Heart left ventricle (tissue), 16 donors: Measurements from ENCODE around the gene ENOX1. TPM values are rescaled to one million over a fixed set of nuclear protein-coding genes. Genes with fewer than 3 reads are reported as not detected.

Experiments used
- ATAC-seq, 4 donors: fragments of 200-7000 bp; cut with Tn5 transposase; one replicate each; pipeline ENCODE4 v1.9.1; 2020 to 2022; ENCODE audit warnings: moderate library complexity in 4 of 4, mild to moderate bottlenecking in 3 of 4, moderate number of reproducible peaks in 1 of 4
- DNase-seq, 5 donors: peaks; one replicate each; pipeline ENCODE4 v3.0.0-alpha.2; 2020
- H3K27ac ChIP-seq, 12 donors: fragments of 200-600 bp; sonication (generic) in 4 of 12; one replicate each; pipeline versions ENCODE4 v1.5.0 to v1.8.0; 2016 to 2022; ENCODE audit warnings: mild to moderate bottlenecking in 2 of 12
- H3K27me3 ChIP-seq, 9 donors: fragments of 200-600 bp; sonication (generic) in 2 of 9; one replicate each; pipeline versions ENCODE4 v1.5.1 to v1.8.0; 2016 to 2022; ENCODE audit warnings: mild to moderate bottlenecking in 3 of 9
- H3K36me3 ChIP-seq, 9 donors: fragments of 200-600 bp; sonication (generic) in 2 of 9; one replicate each; pipeline versions ENCODE4 v1.5.0 to v1.8.0; 2018 to 2022; ENCODE audit warnings: mild to moderate bottlenecking in 2 of 9
- H3K4me1 ChIP-seq, 12 donors: fragments of 200-600 bp; sonication (generic) in 4 of 12; one replicate each; pipeline versions ENCODE4 v1.5.0 to v1.8.0; 2016 to 2022; ENCODE audit warnings: mild to moderate bottlenecking in 3 of 12
- H3K4me3 ChIP-seq, 12 donors: fragments of 200-600 bp; sonication (generic) in 4 of 12; one replicate each; pipeline versions ENCODE4 v1.5.0 to v1.8.0; 2017 to 2022; ENCODE audit warnings: mild to moderate bottlenecking in 9 of 12, moderate library complexity in 4 of 12
- H3K9me3 ChIP-seq, 12 donors: fragments of 200-600 bp; sonication (generic) in 4 of 12; one replicate each; pipeline versions ENCODE4 v1.5.0 to v1.8.0; 2016 to 2022; ENCODE audit warnings: mild to moderate bottlenecking in 1 of 12
- POLR2A ChIP-seq, 2 donors: fragments of 450-650 bp; IDR thresholded peaks; one replicate each; pipeline ENCODE4 v1.6.1; 2017; ENCODE audit warnings: antibody characterized with exemption in 2 of 2, mild to moderate bottlenecking in 2 of 2, moderate library complexity in 2 of 2
- WGBS, 4 donors: extraction: QIAGEN DNeasy Blood & Tissue Kit in 2 of 4; methylation state at CpG; one replicate each; pipeline versions ENCODE4 v1.1.5 to v1.1.7; 2013 to 2018; 5-methylcytosine and 5-hydroxymethylcytosine counted together
- intact Hi-C, 10 donors: fragments of 100-400 bp; cut with DNase I; formaldehyde crosslinking; loops; one replicate each; pipeline versions ENCODE4 v1.11.1 to v1.14.2; 2022
- polyA plus RNA-seq, 2 donors: library from polyadenylated mRNA; stranded (reverse); fragments of 200-250 nt; gene quantifications; one replicate each; pipeline ENCODE4 v1.2.3, GENCODE V29; 2013
- total RNA-seq, 9 donors: library from RNA; depleted of rRNA in 2 of 9; stranded (reverse); fragments of >200 nt in 2 of 9; fragmentation: NEBNext Ultra II Directional in 3 of 9; extraction: Animal tissue kit (Norgen Biotek cat#: 25700) in 3 of 9; gene quantifications; one replicate each; pipeline versions ENCODE4 v1.1.0 to v1.2.4, GENCODE V29; 2016 to 2023
- TF ChIP-seq, protein P1 (sequence below), 12 donors: fragments of 200-600 bp; sonication (generic) in 4 of 12; IDR thresholded peaks; one replicate each; pipeline versions ENCODE4 v1.5.0 to v1.8.0; 2018 to 2022; ENCODE audit warnings: antibody characterized with exemption in 12 of 12, mild to moderate bottlenecking in 5 of 12
- donor health status: ischemic (EF 13 %, LVEDD 7.1; RV severe dilation, severe dysfunction).
- donor health status: healthy with polysubstance abuse.
- donor health status: DM: no; HTN: yes; CAD: no.
- donor health status: DM: no; HTN: no; CAD: no.
- donor health status: ischemic (EF 25% LVEDD 6.9; RV normal size, moderate dysfunction).
- donor health status: ischemic (EF 25% LVEDD 5.7; RV mildly dilated, moderate dysfunction).
- donor health status: healthy.
- donor health status: DM: yes; HTN: yes; CAD: no.
- donor health status: ischemic (EF 35%, LVEDD 5.7; RV mildly dilated, moderate dysfunction).
- donor health status: nonischemic (EF 11% LVEDD 7.7; RV severe dilation, severe dysfunction).
- donor health status: DM: yes; HTN: yes; CAD: no.
- donor health status: PGD.
- donor health status: ischemic (EF 29% LVEDD 5.4; RV normal size, mild dysfunction).
- donor health status: nonischemic (EF 23%, LVEDD 6.1; RV moderate dilation, normal function).

Gene ENOX1
- total and polyA plus RNA-seq, 11 donors = 2.0 to 10.1 (median 5.4) TPM

DNA sequence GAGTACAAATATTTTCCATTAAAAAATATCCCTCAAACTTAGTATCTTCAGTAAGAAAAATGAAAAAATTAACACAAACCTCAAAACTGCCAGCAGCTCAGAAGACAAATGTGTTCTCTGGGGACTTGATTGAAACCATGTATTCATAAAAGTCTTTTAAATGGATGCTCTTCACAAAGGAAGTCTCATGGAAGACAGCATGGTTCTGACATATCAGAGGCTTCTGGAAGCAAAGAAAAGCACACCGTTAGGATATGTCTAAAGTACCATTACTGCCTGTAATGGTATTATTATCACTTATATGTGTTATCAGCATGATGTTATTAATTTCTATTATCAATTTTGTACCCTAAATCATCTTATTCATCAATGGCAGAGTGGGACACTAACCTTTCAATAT, 302.8 kb downstream of the ENOX1 start:
- TF ChIP-seq POLR2A (IDR thresholded peaks at IDR 0.05) = no peak
- TF ChIP-seq, protein P1, sequence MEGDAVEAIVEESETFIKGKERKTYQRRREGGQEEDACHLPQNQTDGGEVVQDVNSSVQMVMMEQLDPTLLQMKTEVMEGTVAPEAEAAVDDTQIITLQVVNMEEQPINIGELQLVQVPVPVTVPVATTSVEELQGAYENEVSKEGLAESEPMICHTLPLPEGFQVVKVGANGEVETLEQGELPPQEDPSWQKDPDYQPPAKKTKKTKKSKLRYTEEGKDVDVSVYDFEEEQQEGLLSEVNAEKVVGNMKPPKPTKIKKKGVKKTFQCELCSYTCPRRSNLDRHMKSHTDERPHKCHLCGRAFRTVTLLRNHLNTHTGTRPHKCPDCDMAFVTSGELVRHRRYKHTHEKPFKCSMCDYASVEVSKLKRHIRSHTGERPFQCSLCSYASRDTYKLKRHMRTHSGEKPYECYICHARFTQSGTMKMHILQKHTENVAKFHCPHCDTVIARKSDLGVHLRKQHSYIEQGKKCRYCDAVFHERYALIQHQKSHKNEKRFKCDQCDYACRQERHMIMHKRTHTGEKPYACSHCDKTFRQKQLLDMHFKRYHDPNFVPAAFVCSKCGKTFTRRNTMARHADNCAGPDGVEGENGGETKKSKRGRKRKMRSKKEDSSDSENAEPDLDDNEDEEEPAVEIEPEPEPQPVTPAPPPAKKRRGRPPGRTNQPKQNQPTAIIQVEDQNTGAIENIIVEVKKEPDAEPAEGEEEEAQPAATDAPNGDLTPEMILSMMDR (IDR thresholded peaks at IDR 0.05) = no peak
- intact Hi-C loops = loop anchor here in 1 of 10 donors (10.0 kb wide), 1 partner anchor 301 kb away; the partner anchor contains the start of gene ENOX1
- H3K4me1 ChIP-seq = peaks cover 0 to 7% (median 0%) of the 10 kb centered on the region in 12 donors
- DNase-seq (no peak), ATAC-seq (no peak)
- H3K27me3 ChIP-seq = no peaks in the 10 kb centered on the region
- H3K36me3 ChIP-seq = no peaks in the 10 kb centered on the region
- WGBS, 4 donors = 82 to 93% (median 88%) methylated on average over 1 of the region's 1 CpG
- no peak overlapping the region for H3K27ac ChIP-seq
- H3K9me3 ChIP-seq = no peaks in the 10 kb centered on the region
- H3K4me3 ChIP-seq = no peak overlapping the region

DNA sequence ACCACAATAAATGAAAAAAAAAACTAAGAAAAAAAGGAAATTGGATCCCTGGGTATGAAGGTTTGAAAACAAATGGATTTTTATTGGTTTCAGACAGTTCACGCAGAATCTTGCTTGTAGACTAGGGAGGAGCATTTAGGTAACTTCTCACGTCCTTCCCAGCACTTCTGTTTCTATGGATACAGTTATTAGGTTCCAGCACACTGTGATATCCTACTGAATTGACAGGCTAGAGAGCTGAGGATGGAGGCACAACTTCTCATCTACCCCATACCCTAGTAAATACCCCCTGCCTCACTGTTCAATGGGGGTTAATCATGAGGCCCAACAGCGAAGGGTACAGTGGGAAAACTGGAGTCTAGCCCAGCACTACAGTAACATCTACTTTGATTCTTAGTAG, 304.1 kb downstream of the ENOX1 start:
- no peaks in the 10 kb centered on the region for H3K36me3 ChIP-seq
- DNase-seq = no peak
- peak in 1 of 4 donors; percentile 23 for ATAC-seq
- peak overlapping the region in 1 of 12 donors; percentile 25 for H3K27ac ChIP-seq
- peaks cover 0 to 12% (median 0%) of the 10 kb centered on the region in 12 donors for H3K4me1 ChIP-seq
- H3K4me3 ChIP-seq = no peak overlapping the region
- TF ChIP-seq, protein P1 (IDR thresholded peaks at IDR 0.05) = no peak
- TF ChIP-seq POLR2A (IDR thresholded peaks at IDR 0.05) = no peak
- no peaks in the 10 kb centered on the region for H3K27me3 ChIP-seq
- 78 to 91% (median 84%) methylated on average over 3 of the region's 3 CpGs for WGBS, 4 donors
- H3K9me3 ChIP-seq = no peaks in the 10 kb centered on the region
- intact Hi-C loops = loop anchor here in 1 of 10 donors (10.0 kb wide), 1 partner anchor 302 kb away; the partner anchor contains the start of gene ENOX1

DNA sequence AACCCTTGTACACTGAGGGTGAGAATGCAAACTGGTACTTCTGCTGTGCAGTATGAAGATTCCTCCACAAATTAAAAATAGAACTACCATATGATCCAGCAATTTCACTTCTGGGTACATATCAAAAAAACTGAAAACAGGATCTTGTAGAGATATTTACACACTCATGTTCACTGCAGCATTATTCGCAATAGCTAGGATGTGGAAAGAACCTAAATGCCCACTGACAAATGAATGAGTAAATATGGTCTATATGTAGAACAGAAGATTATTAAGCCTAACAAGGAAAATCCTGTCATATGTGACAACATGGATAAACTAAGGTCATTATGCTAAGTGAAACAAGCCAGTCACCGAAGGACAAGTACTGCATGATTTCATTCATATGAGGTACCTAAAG, 304.7 kb downstream of the ENOX1 start:
- intact Hi-C loops = loop anchor here in 1 of 10 donors (10.0 kb wide), 1 partner anchor 303 kb away; the partner anchor contains the start of gene ENOX1
- Histone ChIP-seq H3K36me3 (no peaks in the 10 kb centered on the region), H3K4me3 (no peak overlapping the region), H3K27me3 (no peaks in the 10 kb centered on the region), H3K27ac (peak overlapping the region in 1 of 12 donors; percentile 25), H3K4me1 (peaks cover 0 to 16% (median 0%) of the 10 kb centered on the region in 12 donors), H3K9me3 (no peaks in the 10 kb centered on the region)
- 81 to 95% (median 84%) methylated on average over 2 of the region's 2 CpGs for WGBS, 4 donors
- TF ChIP-seq, protein P1 (IDR thresholded peaks at IDR 0.05) = no peak
- TF ChIP-seq POLR2A (IDR thresholded peaks at IDR 0.05) = no peak
- ATAC-seq (no peak), DNase-seq (no peak)

DNA sequence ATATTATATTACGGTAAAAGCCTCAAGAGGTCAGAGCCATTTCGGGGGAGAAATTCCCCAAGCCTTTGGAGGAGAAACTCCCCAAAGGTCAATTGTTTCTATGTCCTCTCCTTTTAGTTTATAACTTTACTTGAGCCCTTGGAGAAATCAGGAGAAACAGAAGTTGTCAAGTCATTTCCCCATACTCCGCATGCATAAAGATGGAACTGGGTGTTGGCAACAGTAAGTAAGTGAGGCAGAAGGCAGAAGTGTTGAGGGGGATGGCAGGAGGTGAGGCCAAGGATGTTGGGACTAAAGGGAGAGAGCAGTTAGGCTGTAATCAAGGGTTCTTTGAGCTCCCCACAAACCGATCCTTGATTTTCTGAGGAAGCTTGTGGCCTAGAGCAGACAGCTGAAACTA, 307.9 kb downstream of the ENOX1 start:
- Histone ChIP-seq H3K9me3 (no peaks in the 10 kb centered on the region), H3K4me1 (peaks cover 0 to 18% (median 1%) of the 10 kb centered on the region in 12 donors), H3K27ac (no peak overlapping the region), H3K27me3 (no peaks in the 10 kb centered on the region), H3K4me3 (no peak overlapping the region), H3K36me3 (no peaks in the 10 kb centered on the region)
- DNase-seq = no peak
- ATAC-seq = no peak
- no peak for TF ChIP-seq POLR2A (IDR thresholded peaks at IDR 0.05)
- TF ChIP-seq, protein P1 (IDR thresholded peaks at IDR 0.05) = no peak
- 88 to 95% (median 94%) methylated on average over 4 of the region's 4 CpGs for WGBS, 4 donors
- intact Hi-C loops = loop anchor here in 1 of 10 donors (10.0 kb wide), 1 partner anchor 306 kb away; the partner anchor contains the start of gene ENOX1
